ENCODE measurements around the gene RNF166.

Gene RNF166

DNA sequence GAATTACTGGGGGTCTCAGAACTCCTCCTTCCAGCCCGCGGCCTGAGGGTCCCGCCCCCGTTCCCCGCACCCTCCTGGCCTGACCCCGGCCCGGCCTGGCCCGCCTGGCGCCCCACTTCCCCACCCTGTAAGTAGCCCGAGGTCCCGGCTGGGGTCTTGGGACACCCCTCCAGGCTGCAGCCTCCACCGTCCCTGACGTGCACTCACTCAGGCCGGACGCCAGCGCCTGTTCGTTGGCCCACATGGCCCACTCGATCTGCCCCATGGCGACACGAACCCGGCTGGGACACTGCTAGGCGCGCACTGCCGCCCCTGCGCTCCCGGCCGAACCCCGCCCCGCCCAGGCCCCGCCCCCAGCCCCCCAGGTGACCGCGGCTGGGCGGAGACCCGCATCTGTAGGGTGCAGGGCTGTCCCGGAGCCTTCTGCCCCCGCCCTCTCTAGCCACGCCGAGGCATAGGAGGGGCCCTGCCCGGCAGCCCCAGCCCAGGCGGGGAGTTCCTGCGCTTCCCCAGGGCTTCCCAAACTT lies 55.4 kb downstream of the RNF166 start, which contains the start of gene CYBA:
CYBA (minus strand) TSS at position 305 of the 527 bp plus-strand sequence; CDS start at position 265, 40 bp downstream.
- DNase-seq, result peak; percentile 90 to 91

DNA sequence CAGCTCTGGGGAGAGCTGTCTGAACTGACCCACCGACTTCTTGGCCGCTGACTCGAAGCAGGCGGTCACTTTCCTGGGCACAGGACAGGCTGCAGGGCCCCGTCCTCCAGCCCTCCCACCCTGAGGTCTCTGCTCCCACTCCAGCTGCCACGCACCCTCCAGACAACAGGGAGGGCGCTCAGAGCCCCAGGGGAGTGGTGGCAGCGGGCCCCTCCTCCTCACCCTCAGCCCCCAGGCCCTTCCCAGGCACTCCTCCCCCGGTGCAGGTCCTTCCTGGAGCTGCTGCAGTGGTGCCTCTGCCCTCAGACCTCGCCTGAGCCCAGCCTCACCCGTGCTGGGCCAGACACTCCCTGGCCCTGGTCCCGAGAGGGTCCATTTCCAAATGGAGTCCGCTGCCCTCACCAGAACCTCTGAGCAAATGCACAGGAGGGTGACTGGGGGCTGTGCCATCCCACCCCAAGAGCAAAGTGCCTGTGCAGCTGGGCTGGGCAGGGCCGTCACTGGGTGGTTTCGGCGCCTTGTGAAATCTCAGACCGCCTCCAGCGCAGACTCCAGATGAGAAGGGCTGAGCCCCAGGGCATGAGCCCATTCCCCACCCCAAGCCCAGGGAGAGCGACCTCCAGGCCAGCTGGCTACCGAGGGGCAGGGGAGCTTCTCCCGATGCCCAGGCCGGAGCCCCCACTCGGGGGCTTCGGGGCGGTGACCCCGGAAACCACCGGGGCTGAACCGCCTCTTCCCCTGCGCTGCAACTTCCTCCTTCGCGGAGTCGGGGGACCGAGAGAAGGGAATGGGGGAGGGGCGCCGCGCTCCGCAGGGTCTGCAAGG lies 56.1 kb downstream of the RNF166 start:
- peak; percentile 44 to 49 for DNase-seq

DNA sequence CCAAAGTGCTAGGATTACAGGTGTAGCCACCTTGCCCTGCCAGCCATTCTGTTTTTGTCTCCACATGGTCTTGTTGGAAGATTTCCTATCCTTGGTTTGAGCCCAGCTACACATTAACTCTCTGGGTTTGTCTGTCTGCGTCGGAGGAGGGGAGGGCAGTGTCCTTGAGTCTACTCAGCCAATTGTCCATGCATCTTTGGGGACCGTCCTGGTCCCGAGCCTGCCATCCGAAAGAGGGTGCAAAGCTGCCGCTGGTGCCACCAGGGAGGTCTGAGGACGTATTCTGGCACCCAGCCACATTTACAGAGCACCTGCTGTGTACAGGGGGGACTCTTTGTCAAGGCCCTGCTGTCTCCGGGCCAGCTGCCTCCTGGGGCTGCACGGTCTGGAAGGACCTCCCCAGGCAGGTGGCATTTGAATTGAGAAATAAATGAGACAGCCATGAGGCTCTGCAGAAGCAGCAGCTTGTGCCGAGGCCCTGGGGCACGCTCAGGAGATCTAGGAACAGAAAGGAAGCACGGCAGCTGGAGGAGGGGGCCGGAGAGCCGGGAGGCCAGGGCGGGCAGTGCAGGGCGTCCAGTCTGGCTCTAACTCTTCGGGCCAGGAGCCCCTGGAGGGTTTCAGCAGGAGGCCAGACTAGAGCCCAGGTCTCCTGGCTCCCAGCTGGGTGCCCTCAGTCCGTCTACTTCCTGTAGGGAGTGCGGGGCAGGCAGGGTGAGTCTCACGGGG lies 56.8 kb downstream of the RNF166 start:
- no peak for DNase-seq

DNA sequence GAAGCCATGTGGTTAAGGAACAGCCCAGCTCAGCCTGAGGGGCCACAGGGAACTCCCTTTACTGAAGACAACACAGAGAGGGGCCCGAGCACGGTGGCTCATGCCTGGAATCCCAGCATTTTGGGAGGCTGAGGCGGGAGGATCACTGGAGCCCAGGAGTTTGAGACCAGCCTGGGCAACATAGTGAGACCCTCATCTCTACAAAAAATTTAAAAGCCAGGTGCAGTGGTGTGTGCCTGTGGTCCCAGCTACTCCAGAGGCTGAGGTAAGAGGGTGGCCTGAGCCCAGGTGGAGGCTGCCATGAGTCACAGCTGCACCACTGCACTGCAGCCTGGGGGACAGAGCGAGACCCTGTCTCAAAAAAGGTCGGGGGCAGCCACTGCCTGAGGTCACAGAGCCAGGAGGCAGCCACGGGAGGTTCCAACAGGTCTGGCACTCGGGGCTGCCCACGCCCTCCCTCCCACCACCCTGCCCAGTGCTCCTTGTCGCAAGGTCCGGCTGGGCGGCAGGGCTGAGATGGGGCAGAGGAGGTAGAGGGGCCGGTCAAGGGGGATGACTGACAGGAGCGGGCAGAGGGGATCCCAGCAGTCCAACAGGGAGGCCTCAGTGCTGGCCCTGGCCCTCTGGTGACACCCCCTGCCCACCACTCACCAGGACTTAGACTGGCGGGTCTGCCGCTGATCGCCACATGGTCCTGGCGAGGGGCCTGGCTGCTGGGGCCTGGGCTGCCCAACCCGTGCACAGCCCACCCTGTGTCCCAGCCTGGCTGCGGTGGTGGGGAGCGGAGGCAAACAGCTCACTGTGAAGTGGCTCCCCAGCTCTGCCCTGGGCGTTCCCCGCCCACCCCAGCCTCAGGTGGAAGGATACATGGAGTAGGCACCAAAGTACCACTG lies 58.8 kb downstream of the RNF166 start:
- no peak for DNase-seq
